ENCODE data around the gene SHLD1. TPM values are rescaled to one million over a fixed set of nuclear protein-coding genes. Genes with fewer than 3 reads are reported as not detected.

The SHLD1 gene
- total RNA-seq, 1 donor from 2014 or later: 1.9 TPM

- DNase-seq (ENCODE audit: low spot score) (no peak), ATAC-seq (no peak)
Measured at GRCh38 chr20:5843054-5843592, 92.9 kb downstream of the SHLD1 start.

GRCh38 chr20:5844063-5844681 is 94.0 kb downstream of the SHLD1 start:
- DNase-seq (ENCODE audit: low spot score) (no peak), ATAC-seq (no peak)

GRCh38 chr20:5845681-5846615 is 95.7 kb downstream of the SHLD1 start:
- no peak for DNase-seq (ENCODE audit: low spot score)
- no peak for ATAC-seq

- ATAC-seq (peak; percentile 82), DNase-seq (ENCODE audit: low spot score) (no peak)
Measured at GRCh38 chr20:5848711-5849505, 98.7 kb downstream of the SHLD1 start.

- ATAC-seq: no peak
- DNase-seq (ENCODE audit: low spot score): no peak
Measured at GRCh38 chr20:5855939-5856338, 105.7 kb downstream of the SHLD1 start.

- ATAC-seq: no peak
- no peak for DNase-seq (ENCODE audit: low spot score)
Measured at GRCh38 chr20:5859608-5860007, 109.4 kb downstream of the SHLD1 start.

GRCh38 chr20:5862703-5863039 is 112.5 kb downstream of the SHLD1 start:
- ATAC-seq: no peak
- no peak for DNase-seq (ENCODE audit: low spot score)

GRCh38 chr20:5863040-5863833 is 113.0 kb downstream of the SHLD1 start:
- ATAC-seq (no peak), DNase-seq (ENCODE audit: low spot score) (no peak)

- ATAC-seq: no peak
- DNase-seq (ENCODE audit: low spot score): no peak
Measured at GRCh38 chr20:5864428-5864827, 114.2 kb downstream of the SHLD1 start.

- DNase-seq (ENCODE audit: low spot score) (no peak), ATAC-seq (peak; percentile 19)
Measured at GRCh38 chr20:5864873-5865587, 114.8 kb downstream of the SHLD1 start.

- ATAC-seq (no peak), DNase-seq (ENCODE audit: low spot score) (no peak)
Measured at GRCh38 chr20:5865604-5866003, 115.4 kb downstream of the SHLD1 start.

GRCh38 chr20:5870568-5870981 is 120.4 kb downstream of the SHLD1 start:
- DNase-seq (ENCODE audit: low spot score) (no peak), ATAC-seq (no peak)

GRCh38 chr20:5871459-5872410 is 121.5 kb downstream of the SHLD1 start:
- DNase-seq (ENCODE audit: low spot score) (no peak), ATAC-seq (no peak)

GRCh38 chr20:5877128-5877527 is 126.9 kb downstream of the SHLD1 start:
- ATAC-seq (no peak), DNase-seq (ENCODE audit: low spot score) (no peak)

GRCh38 chr20:5880326-5880725 is 130.1 kb downstream of the SHLD1 start:
- ATAC-seq: no peak

GRCh38 chr20:5881703-5882102 is 131.5 kb downstream of the SHLD1 start:
- ATAC-seq (no peak), DNase-seq (ENCODE audit: low spot score) (no peak)

More at GRCh38 chr20:5880326-5880725, 130.1 kb downstream of the SHLD1 start:
- no peak for DNase-seq (ENCODE audit: low spot score)

- ATAC-seq (no peak), DNase-seq (ENCODE audit: low spot score) (no peak)
Measured at GRCh38 chr20:5882166-5882565, 132.0 kb downstream of the SHLD1 start.

GRCh38 chr20:5884465-5885335 is 134.5 kb downstream of the SHLD1 start:
- DNase-seq (ENCODE audit: low spot score) (no peak), ATAC-seq (no peak)

All from left lobe of liver (tissue), 2 donors.